HG03457 (cell line): Measurements from ENCODE around the gene TUBB8.
"Not testable (repeated sequence)": the region's sequence is repeated elsewhere in the genome, so short reads cannot be mapped to it uniquely, and the experiment has no call there.

Source experiments
- ATAC-seq: cut with Tn5 transposase; IDR thresholded peaks from one replicate; pipeline ENCODE4 v1.9.1; 2021; ENCODE audit warnings: moderate number of reproducible peaks; ENCODE audit not compliant: unreplicated experiment

The TUBB8 gene

DNA sequence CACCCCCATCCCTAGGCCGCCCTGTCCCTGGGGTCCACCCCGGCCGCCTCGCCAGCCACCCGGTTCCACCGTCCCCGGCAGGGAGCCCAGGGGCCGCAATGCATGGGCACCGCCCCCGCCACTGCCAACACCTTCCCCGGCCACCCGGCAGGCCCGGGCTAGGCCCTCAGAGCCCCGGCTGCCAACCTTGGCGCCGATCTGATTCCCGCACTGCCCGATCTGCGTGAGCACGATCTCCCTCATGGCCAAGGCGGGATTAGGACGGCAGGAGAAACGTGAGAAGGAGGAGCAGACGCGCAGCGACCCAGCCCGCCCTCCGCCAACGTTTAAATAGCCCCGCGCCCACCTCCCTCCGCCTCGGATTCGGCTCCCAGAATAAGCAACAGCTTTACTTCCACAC lies at the start of gene TUBB8:
TSS of gene TUBB8 (minus strand) at position 301 of the 400 bp plus-strand sequence. CDS start at position 243, 58 bp downstream.
- ATAC-seq = no peak

DNA sequence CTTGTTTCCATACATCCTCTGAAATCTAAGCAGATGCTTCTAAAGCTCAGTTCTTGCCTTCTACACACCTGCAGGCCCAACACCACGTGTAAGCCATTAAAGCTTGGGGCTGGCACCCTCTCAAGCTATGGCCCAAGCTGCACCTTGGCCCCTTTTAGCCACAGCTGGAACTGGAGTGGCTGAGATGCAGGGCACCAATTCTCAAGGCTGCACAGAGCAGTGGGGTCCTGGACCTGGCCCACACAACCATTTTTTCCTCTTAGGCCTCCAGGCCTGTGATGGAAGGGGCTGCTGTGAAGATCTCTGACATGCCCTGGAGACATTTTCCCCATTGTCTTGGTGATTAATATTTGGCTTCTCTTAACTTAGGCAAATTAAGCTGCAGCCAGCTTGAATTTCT lies 47.4 kb upstream of the TUBB8 start:
- no peak for ATAC-seq

- no peak for ATAC-seq
Measured at GRCh38 chr10:95356-96115, 46.4 kb upstream of the TUBB8 start.

GRCh38 chr10:94613-95012 lies 45.5 kb upstream of the TUBB8 start:
- ATAC-seq = no peak

GRCh38 chr10:92846-93245 lies 43.8 kb upstream of the TUBB8 start:
- ATAC-seq = no peak

DNA sequence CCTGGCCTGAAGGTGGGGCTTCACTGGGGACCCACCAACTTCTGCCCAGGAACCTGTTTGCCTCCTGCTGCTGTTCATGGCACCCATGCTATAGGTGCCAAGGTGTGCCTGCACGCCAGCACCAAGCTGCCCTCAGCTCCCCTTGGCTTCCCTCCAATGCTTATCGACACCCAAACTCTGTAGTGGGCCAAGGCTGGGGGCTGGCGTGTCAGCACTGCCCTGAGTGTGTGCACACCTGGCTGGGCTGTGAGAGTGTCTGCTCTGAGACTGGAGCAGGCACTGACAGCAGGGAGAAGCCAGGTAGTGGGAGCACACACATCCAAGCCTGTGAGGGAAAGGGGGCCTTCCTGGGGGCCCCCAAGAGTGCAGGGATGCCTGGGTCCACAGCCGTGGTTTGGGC lies 43.1 kb upstream of the TUBB8 start:
- ATAC-seq = no peak

- ATAC-seq = no peak
Measured at GRCh38 chr10:91313-91712, 42.2 kb upstream of the TUBB8 start.

DNA sequence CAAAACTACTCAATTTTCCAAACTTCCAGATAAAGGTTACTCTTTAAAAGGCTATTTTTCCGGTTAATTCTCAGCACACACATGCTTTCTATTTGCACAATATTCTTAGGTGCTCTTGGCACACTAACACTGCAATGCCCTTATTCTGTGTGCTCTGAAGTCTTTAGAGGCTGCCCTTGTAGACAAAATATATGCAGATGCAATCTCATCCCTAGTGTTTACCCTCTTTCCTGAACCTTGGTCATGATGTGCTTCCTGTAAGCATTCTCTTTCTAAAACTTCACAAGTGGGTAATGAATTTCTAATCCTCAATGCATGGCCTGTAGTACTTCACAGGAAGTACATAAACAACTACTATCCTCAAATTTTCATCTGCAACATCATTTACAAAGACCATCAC lies 41.1 kb upstream of the TUBB8 start:
- no peak for ATAC-seq

GRCh38 chr10:89248-89647 lies 40.2 kb upstream of the TUBB8 start:
- no peak for ATAC-seq

- no peak for ATAC-seq
Measured at GRCh38 chr10:88253-88652, 39.2 kb upstream of the TUBB8 start.

GRCh38 chr10:87177-88080 lies 38.3 kb upstream of the TUBB8 start:
- no peak for ATAC-seq

- no peak for ATAC-seq
Measured at GRCh38 chr10:86031-86430, 36.9 kb upstream of the TUBB8 start.

- ATAC-seq = no peak
Measured at GRCh38 chr10:85044-85443, 35.9 kb upstream of the TUBB8 start.

- ATAC-seq = no peak
Measured at GRCh38 chr10:83930-84530, 34.9 kb upstream of the TUBB8 start.

DNA sequence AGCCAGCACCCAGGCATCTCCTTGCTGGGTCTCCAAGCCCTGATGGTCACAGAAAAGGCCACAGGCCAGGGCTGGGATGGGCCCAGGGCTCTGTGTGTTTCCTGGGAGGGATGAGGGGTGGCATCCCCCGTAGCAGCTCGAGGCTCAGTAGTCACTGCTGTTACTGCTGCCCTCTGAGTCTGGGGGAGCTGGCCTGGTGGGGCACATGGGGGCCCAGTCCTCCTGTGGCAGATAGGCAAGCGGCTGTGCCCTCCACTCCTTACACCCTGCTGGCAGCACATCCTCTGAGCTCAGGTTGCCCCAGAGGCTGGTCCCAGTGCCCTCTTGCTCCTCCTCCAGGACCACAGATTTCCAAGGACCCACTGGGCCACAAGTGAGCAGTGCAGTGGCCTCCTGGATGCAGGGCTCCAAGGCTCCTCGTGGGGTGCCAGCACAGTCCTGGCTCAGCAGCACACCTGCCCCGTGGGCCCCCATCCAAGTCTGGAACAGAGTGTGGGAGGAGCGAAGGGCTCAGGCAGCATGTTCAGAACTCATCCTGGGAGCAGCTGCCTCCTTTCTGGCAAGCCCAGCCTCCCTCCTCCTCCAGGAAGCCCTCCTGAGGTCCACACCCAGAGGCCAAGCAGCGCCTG lies 31.5 kb upstream of the TUBB8 start:
- ATAC-seq = no peak

DNA sequence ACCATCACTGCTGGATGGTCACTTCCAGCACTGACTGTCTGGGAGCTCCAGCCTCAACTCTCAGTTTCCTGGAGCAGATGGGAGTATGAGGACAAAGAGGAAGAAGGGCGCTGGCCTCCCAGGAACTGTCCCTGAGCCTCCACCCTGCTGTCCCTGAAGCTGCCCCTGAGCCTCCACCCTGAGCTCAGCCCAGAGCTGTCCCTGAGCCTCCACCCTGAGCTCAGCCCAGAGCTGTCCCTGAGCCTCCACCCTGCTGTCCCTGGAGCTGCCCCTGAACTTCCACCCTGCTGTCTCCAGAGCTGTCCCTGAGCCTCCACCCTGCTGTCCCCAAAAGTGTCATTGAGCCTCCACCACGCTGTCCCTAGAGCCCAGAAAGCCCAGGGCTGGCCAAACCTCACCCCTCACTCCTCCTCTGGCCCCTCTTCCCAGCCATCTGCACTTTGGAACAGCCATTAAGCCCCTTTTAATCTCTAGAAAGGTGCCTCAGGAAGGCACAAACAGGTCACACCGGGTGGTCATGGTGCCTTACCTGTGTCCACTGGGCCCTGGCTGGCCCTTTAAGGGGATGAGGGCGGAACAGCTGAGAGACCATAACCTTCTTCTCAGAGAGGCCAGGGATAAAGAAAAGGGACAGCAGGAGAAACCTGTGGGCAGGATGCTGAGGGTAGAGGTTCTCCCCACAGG lies 30.6 kb upstream of the TUBB8 start:
- no peak for ATAC-seq

DNA sequence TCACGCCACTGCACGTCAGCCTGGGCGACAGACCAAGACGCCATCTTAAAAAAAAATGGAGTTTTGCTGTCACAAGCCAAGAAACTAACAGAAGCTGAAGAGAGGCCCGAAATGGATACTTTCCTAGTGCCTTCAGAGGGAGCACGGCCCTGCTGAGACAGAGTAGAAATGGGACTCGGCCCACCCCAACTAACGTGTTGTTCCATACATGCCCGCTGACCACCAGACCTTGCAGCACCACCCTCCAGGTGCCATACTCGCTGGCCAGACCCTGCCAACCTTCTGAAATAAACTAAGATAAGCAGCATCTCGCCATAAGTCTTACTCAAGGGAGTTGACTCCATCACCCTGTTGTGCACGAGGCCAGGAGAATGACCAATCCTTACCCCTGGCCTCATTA lies 29.5 kb upstream of the TUBB8 start:
- ATAC-seq = no peak

DNA sequence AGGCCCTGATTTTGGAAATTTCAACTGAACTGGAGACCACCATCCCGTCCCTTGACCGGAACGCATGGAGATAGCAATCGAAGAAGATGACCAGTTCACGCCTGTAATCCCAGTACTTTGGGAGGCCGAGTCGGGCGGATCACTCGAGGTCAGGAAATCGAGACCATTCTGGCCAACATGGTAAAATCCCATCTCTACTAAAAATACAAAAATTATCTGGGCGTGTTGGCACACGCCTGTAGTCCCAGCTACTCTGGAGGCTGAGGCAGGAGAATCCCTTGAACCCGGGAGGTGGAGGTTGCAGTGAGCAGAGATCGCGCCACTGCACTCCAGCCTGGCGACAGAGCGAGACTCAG lies 25.1 kb upstream of the TUBB8 start:
- ATAC-seq = not testable (repeated sequence)

DNA sequence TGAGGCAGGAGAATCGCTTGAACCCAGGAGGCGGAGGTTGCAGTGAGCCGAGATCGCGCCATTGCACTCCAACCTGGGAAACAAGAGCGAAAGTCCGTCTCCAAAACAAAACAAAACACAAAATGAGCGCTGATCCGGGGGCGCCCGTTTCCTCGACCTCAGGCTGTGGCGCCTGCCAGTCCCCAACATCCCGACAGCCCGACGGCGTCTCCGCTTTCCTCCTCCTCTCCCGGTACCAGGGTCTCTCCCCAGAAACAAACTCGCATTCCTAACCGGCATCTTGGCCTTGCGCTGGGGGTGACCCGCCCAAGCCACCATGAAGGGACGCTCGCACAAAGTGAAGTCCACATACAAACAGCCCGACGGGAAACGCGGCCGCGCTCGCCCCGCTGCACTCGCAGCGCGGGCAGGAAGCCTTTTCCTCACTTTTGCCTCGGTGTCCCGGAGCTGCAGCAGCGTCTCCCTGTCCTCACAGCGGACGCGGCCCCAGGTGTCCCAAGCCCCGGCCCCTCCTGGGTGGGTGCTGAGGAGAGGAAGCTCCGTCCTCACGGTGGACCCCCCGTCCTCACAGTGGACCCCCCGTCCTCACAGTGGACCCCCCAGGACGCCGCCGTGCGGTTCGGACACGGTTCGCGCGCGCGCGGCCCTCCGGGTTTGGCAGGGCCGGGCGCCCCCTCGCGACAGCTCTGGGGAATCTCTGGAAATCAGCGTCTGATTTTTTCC lies 24.6 kb upstream of the TUBB8 start:
- ATAC-seq = not testable (repeated sequence)

- not testable (repeated sequence) for ATAC-seq
Measured at GRCh38 chr10:68156-68555, 19.1 kb upstream of the TUBB8 start.
